ENCODE data around the gene LRRC36. TPM values are rescaled to one million over a fixed set of nuclear protein-coding genes. Genes with fewer than 3 reads are reported as not detected.

LRRC36 gene
- total RNA-seq, 4 donors from 2014 or later = 0.30 to 4.6 (median 2.1) TPM; not detected in 1

- no peak for DNase-seq (ENCODE audit: low spot score in 2 of 2)
- no peaks in the 10 kb centered on the region for H3K36me3 ChIP-seq
- no peak for TF ChIP-seq POLR2A (IDR thresholded peaks at IDR 0.05)
- TF ChIP-seq EP300 (IDR thresholded peaks at IDR 0.05) = no peak
- TF ChIP-seq CTCF (IDR thresholded peaks at IDR 0.05) = no peak
These were observed 67.8 kb downstream of the LRRC36 start for GRCh38 chr16:67394155-67395104.

GRCh38 chr16:67395105-67395457, 68.5 kb downstream of the LRRC36 start:
- H3K27me3 ChIP-seq = no peaks in the 10 kb centered on the region
- peak overlapping the region in 1 of 4 donors; percentile 50 for H3K4me3 ChIP-seq
- no peak for DNase-seq (ENCODE audit: low spot score in 2 of 2)
- peak overlapping the region in 3 of 4 donors; percentile 78 to 88 (median 85) for H3K27ac ChIP-seq
- WGBS, 2 donors = 68 to 86% methylated on average over 8 to 10 of the region's 10 CpGs
- H3K36me3 ChIP-seq = no peaks in the 10 kb centered on the region
- peaks cover 0 to 97% (median 62%) of the 10 kb centered on the region in 4 donors for H3K4me1 ChIP-seq
- TF ChIP-seq POLR2A (IDR thresholded peaks at IDR 0.05) (no peak), EP300 (IDR thresholded peaks at IDR 0.05) (no peak), CTCF (IDR thresholded peaks at IDR 0.05) (no peak)
- H3K9me3 ChIP-seq = no peaks in the 10 kb centered on the region

More at GRCh38 chr16:67394155-67395104, 67.8 kb downstream of the LRRC36 start:
- Histone ChIP-seq H3K27me3 (no peaks in the 10 kb centered on the region), H3K4me3 (peak overlapping the region; percentile 14 to 50 (median 31)), H3K27ac (peak overlapping the region; percentile 33 to 86 (median 82)), H3K9me3 (no peaks in the 10 kb centered on the region), H3K4me1 (peaks cover 0 to 99% (median 60%) of the 10 kb centered on the region in 4 donors)
- 42 to 50% methylated on average over 46 to 64 of the region's 88 CpGs for WGBS, 2 donors

GRCh38 chr16:67395458-67396158, 69.0 kb downstream of the LRRC36 start:
- Histone ChIP-seq H3K27me3 (no peaks in the 10 kb centered on the region), H3K9me3 (no peaks in the 10 kb centered on the region), H3K4me1 (peaks cover 0 to 92% (median 62%) of the 10 kb centered on the region in 4 donors), H3K36me3 (no peaks in the 10 kb centered on the region), H3K4me3 (no peak overlapping the region), H3K27ac (peak overlapping the region in 3 of 4 donors; percentile 78 to 88 (median 85))
- WGBS, 2 donors = 66 to 68% methylated on average over 7 to 10 of the region's 13 CpGs
- no peak for TF ChIP-seq EP300 (IDR thresholded peaks at IDR 0.05)
- no peak for TF ChIP-seq POLR2A (IDR thresholded peaks at IDR 0.05)
- no peak for TF ChIP-seq CTCF (IDR thresholded peaks at IDR 0.05)
- no peak for DNase-seq (ENCODE audit: low spot score in 2 of 2)

- H3K27me3 ChIP-seq = no peaks in the 10 kb centered on the region
- WGBS, 2 donors = 19% methylated on average over 29 to 30 of the region's 31 CpGs
- TF ChIP-seq EP300 (IDR thresholded peaks at IDR 0.05) (peak in 1 of 2 donors; percentile 7), POLR2A (IDR thresholded peaks at IDR 0.05) (no peak), CTCF (IDR thresholded peaks at IDR 0.05) (no peak)
- peak overlapping the region in 1 of 4 donors; percentile 18 for H3K4me3 ChIP-seq
- peaks cover 0 to 84% (median 56%) of the 10 kb centered on the region in 4 donors for H3K4me1 ChIP-seq
- peak; percentile 55 to 58 for DNase-seq (ENCODE audit: low spot score in 2 of 2)
- peak overlapping the region in 3 of 4 donors; percentile 78 to 88 (median 85) for H3K27ac ChIP-seq
- no peaks in the 10 kb centered on the region for H3K36me3 ChIP-seq
- no peaks in the 10 kb centered on the region for H3K9me3 ChIP-seq
These were observed 69.8 kb downstream of the LRRC36 start for GRCh38 chr16:67396159-67397035.

All from tibial nerve (tissue), 4 donors.